NCI-H460 (cell line): ENCODE measurements around the gene COLEC12. TPM values are rescaled to one million over a fixed set of nuclear protein-coding genes. Genes with fewer than 3 reads are reported as not detected.

Experiments
- DNase-seq: peaks from one replicate; pipeline ENCODE4 v3.0.0-alpha.2; 2016; ENCODE audit warnings: low read depth; ENCODE audit errors: extremely low read depth
- total RNA-seq: library from RNA; depleted of rRNA; stranded (reverse); fragments of >200 nt; shearing (Covaris generic); gene quantifications from 2 replicates; pipeline ENCODE4 v1.2.3, GENCODE V29; 2014

COLEC12 gene
- total RNA-seq, 1 experiment from 2014 or later = 0.05 TPM

DNA sequence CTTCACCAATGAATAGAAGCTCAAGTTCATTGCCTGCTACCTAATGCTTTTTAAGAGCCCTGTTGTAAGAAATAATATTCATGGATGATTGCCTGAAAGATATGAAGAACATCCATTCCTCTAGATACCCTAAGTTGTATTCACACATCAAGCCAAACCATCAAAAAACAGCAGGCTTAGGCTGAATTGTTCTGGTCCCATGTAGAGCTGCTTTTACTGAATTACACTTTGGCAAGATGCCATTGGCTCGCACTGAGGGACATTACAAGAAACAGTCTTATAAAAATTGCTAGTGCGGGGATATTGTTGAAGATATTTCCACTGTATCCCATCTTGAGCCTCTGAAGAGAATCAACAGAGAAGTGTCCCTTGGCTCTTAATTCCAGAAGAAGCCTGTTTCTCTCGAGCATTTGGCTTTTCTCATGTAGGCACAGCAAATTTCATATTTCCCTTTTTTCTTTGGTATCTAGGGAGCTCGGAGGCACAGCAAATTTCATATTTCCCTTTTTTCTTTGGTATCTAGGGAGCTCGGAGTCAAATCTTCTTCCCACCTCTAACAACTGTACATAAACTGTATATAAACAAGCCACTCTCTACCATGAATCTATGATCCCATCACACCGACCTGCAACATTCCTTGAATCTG is 107.5 kb downstream of the COLEC12 start:
- no peak for DNase-seq

DNA sequence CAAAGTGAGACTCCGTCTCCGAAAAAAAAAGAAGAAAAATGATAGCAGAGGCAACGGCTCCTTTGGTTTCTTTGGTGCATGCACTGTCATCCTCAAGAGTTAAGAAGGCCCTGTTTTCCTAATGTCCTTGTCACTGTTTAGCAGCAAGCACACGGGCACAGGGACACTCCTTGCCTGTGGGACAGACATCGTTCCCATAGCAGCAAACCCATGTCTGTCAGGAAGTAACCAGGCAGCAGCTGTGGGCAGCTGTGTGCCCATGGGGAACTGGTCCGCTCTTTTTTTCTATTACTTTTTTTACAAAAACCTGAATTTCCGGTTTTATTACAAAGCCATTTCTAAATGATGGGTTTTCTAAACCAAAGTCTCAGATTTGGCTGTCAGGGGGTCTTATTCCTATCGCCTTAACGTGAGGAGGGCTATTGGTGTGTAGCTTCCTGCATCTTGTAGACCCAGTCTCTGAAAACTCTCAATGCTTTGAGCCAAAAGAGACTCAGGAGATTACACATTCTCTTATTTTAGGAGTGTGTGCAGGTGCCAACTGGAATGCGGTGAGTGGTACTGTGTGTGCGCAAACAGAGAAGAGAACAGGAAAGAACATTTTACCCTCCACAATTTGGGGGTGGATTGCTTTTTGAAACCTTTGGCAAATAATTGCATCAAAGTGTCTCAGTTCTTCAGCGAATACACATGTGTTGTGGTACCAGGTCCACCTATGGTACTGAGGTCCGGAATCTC is 109.6 kb downstream of the COLEC12 start:
- DNase-seq = no peak

DNA sequence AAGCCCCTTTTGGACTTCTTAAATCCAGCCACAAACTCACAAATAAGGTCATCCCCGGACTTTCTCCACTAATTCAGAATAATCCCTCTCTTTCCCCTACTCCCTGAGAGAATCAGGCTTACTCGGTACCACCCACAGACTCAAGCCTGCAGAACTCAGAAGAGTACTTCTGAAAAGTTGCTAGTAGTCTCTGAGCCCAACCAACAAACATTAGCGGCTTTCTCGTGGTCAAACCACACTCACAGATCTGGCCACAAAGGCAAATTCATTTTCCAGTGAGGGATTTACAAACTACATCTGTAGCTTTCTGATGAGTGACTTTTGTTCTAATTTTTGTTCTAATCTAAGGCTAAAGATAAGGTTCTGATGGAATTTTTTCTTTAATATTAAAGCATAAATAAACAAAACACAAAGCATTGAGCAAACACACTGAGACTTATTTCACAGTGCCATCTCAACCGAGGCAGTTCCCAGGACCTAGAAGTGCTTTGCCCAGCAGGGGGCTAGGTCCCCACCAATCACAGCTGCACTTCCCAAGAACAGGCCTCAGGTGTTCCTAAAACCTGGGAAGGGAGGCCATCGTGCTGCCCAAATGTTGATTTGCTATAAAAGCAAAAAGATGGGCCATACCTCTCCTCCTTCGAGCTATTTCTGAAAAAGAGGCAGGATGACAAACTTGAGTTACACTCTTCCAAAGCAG is 110.7 kb downstream of the COLEC12 start:
- DNase-seq = no peak

DNA sequence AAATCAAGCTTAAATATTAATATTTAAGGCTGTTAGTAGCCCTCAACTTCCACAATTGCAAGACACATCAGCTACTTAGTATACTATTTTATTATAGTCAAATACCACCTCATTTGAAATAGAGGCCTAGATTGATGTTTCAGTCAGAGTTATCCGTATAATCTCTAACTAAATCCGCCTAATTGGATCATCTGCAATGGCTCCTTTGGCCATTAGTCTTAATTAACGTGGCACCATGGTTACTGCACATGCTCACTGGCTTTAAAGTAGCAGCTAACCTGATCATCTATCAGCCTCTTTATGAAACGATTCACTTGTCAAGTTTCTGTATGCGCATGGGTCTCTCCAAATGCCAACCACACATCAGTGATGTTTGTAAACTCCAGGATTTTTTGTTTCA is 112.3 kb downstream of the COLEC12 start:
- DNase-seq = no peak

DNA sequence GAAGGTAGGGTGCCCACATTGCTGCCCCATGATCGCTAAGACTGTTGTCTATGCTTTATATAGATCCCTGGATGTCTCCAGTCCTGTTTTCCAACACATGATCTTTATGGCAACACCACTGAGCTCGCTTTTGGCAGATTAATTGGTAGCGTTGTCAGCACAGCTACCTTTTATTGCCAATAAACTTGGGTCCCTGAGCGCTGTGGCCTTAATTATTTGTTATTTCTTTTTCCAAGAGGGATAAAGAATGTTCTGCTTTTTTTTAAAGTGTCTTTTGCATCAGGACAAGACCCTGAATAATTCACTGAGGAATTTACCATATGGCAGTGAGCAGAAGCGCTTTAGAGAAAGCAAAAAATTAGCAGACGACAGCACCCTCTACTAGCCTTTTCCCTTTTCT is 113.5 kb downstream of the COLEC12 start:
- no peak for DNase-seq

DNA sequence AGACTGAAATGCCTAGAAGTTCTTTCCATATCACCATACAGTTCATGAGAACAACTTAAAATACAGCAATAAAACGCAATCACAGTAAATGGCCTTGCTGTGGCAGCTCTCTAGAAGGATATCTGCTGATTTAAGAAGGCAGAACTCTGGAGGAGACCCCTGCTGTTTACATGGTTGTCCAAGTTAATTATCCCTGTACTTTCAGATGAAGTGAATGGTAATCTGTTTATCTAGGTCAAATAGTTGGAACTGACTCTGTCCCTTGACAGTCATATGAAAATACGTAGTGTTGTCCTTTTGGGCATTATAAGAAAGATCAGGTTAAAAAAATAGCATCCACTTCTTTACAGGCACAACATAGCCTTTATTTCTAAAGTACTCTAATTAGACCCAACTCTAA is 115.6 kb downstream of the COLEC12 start:
- DNase-seq = no peak

DNA sequence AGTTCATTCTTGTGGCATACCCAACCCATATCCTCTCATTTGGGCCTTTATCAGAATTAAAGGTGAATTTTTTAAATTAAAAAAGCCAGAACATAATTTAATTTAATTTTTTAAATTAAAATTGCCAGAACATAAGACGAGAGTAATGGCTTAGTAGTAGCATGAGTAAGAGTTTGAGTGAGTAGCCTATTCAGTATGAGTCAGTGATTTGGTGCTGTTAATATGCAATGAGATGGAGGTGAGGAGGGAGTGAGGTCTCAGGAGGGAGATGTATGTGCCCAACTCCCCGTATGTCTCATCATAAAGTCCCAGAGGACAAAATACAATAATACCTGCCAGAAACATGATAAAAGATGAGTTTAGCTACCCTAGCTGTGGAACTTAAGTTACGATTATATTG is 117.4 kb downstream of the COLEC12 start:
- DNase-seq = no peak

DNA sequence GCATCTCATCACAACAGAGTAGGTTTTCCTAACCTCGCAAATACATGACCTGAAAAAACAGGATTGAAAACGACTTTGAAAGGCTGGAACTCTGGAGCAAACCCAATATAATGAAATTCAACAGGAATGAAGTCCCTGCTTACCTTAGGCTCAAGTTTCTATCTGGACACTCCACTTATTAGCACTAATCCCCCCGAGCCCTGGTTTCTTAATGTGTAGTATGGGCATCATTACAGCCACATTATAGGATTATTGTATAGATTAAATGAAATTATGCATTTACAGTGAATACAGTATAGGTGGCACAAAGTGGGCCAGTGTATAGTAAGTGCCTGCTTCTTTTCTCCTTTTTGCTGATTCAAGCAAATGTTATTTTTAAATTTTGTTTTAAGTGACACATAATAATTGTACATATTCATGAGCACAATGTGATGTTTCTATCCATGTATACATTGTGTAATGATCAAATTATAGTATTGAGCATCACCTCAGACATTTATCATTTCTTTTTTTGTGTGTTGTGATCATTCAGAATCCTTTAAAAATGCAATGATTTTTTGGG is 118.0 kb downstream of the COLEC12 start:
- no peak for DNase-seq

DNA sequence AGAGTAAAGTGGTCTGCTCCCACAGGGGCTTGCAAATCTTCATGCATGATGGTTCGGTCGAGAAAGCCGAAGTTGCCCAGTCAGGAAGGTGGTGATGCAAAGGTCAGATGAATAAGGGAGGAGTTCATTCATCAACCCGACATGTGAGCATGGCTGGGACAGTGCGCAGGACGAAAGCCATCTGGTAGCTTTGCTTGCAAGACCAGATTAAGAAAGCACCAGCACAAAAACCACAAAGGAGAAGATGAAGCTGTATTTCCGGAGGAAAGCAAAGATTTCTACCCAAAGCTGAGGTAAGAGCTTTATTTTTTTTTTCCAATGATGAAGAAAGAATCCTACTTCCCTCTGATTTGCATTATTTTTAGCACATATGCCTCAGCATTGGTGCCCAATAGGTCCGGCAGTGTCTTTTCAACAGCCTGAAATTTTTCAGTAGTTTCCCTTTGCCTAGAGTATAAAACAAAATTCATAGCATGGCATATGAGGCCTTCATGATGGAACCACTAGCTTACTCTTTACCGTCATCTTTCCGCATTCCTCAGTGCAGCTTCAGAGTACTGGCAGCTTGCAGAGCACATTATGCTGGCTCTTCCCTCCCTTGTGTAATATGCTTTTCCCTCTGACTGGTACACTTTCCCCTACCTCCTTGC is 120.7 kb downstream of the COLEC12 start:
- DNase-seq = no peak

DNA sequence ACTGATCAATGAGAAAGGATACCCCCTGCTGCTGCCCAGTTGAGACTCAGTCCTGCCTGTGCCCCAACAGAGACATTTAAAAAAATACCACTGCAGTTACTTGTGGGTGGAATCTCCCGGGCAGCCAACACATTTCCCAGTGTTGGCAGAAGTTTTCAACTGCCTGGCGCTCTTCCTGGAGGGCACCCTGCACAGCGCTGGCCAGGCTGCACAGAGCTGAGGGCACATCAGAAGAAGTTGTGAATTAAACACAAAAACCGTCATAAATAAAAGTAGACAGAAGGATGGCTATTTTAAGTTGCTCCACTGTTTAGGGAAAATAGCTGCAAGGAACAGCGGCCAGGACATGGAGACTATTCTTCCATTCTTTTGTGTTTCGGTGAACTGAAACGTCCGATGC is 122.4 kb downstream of the COLEC12 start:
- DNase-seq = no peak

DNA sequence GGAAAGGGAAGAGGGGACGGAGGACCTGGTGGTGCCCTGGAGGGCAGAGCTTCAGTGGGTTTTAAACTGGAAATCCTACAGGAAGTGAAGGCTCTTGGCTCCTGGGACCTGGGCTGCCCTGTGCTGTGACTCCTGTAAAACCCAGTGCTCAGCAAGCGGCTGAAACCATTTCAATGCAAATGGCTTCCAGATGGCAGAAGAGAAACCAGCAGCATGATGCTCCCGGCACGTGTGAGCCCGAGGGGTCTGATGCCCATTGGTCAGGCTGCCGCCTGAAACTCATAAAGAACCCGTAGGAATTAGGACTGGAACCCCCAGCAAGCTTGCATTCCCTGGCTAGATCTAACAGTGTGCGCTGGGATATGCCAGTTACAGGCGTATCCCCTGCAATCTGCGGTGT is 123.4 kb downstream of the COLEC12 start:
- DNase-seq = no peak

DNA sequence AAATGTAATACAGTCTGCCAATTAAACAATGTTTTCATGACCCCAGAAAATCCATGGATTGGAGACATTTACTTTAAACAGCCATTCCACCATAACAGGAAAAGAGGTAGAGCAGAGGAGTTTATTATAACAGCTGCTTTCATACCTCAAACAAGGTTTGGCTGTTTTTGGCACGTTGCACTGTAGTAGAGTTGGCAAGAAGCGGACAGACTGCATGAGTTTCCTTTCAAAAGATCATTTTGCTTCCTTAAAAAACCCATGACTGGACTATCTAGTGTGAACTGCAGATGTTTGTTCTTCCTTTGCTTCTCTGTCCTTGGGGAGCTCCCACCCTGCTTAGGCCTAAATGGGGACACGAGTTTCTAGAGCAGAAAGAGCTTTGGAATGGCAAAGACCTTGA is 124.2 kb downstream of the COLEC12 start:
- DNase-seq = no peak

DNA sequence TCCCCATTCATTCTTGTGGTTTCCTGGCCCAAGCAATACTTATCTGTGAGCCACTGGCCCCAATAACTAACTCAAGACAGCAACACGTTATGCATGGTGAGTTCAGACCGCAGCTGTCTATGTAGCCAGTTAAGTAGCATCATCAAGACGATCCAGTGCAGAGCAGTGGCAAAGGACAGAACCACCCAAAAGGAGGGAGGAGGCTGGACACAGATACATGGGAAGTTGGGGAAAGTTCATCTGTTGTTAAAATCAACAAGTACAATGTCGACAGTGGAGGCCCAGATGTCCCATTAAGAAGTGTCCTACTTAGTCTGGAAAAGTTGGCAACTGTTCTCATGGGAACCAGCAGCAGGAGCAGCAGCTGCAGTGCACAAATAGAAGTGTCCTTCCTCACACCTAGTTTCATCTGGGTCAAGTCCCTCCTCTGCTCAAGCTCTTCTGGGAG is 125.8 kb downstream of the COLEC12 start:
- no peak for DNase-seq

DNA sequence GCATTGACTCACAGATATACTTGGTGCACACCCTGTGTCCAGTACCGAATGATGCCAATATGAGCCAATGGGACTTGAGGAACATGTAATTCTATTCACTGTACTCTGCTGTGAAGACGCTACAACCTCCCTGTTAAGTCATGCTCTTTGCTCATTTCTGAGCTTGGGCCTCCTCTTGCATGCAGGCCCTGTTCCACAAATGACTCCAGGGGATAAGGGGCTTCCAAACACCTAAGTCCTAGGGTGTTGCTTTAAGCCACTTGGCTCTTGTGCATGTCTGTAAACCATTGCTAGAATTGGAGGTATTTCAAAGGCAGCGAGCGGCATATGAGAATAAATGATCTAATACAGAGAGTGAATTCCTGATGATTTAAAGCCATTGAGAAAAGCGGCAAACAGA is 126.7 kb downstream of the COLEC12 start:
- DNase-seq = no peak

DNA sequence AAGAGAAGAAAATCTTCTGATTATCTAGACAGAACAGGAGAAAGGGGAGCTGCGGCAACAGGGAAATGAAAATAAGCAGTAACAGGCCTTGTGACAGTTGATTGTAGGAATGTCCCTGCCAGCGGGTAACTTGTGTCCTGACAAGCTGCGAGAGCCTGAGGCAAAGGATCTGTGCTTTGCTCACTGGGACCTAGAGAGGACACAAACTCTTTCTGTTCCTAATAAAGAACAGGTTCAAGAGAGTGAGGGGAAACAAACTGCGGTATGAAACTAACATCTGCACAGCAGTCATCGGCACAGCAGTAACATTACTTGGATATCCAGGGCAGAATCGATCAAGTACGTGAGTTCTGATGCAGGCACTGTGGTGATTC is 128.9 kb downstream of the COLEC12 start:
- DNase-seq = no peak

DNA sequence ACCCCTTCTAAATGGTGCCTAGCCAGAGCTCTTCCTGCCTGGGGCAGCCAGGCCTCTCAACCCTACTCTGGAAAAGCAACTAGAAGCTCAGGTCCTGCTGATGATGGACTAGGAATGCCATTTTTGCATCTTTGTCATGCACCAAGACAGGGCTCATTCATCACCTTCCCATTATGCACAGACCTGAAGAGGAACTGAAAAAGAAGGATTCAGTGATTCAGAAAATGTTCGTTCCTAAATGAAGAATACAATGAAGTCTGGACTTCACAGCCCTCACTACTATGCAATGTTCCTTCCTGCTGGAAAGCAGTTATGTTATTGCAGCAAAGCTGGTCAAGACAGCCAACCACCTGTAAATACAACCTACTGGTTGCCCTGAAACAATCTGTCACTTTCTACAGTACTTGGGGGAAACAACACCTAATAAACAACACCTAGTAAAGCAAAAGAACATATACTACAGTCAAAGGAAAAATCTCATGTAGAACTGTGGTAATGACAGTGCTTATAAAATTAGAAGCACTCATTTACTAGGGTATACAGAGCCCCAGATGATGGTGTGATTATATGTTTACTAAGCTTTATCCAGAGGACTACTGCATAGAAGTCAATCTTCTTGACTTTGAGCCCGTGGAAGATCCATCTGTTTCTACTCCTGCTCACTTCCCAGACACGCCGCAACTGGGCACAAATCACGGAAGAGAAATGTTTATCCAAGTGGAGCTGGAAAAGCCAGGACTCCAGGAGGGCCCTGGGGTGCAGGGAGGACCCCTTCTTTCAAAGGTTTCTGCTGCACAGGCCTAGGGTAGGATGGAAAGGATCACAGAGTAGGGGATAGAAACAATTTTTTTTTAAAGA is 129.5 kb downstream of the COLEC12 start:
- no peak for DNase-seq

DNA sequence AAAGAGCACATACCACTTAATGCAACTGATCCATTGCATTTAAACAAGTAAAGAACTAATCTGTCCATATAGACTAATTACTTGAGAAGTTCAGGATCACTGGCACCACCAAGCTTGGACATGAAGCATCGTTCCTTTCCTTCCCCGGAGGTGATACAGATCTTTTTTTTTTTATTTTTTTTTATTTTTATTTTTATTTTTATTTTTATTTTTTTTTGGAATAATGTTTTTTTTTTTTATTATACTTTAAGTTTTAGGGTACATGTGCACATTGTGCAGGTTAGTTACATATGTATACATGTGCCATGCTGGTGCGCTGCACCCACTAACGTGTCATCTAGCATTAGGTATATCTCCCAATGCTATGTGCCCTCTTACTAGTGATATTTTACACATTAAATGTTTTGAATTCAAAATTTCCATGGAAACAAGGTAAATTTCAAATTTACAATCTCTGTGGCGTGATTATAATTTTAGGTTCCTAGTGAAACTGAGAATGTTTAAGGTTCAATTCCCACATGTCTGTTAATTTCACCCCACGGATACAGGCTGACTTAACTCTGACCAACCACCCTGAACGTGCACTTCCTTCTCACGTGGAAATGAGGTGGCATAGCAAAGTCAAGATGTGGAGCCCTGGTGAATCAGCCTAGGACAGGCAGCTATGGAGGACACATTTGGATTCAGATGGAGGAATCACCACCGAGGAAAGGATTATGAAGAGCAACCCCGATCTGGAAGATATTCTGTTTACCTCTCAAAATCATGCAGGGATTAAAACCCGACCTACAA is 131.1 kb downstream of the COLEC12 start:
- no peak for DNase-seq

DNA sequence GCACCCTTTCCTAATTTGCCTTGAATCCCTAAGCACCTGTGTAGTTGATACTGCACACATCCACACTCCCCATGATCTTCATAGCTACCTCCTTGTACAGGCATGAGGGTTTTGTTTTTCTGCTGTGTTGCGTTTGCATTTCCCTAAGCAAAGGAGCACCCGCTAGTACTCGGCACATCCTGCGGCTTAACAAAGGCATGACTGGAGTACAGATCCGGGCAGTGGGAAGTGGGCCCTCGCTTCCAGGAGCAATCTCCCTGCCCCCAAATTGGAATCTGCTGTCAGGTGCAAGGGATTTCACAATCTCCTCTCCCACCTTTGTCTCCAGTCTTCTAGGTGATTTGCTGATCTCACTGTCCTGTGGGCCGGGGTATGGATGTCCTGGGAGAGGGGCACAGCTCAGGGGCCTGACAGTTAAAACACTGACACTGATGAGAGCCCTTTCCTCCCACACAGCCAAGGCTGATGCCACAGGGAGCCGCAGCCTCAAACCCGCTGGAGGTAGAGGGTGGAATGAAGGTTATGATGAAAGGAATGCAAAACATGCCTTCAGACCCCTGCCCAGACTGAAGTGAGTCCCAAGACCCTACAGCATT is 133.9 kb downstream of the COLEC12 start:
- DNase-seq = no peak

DNA sequence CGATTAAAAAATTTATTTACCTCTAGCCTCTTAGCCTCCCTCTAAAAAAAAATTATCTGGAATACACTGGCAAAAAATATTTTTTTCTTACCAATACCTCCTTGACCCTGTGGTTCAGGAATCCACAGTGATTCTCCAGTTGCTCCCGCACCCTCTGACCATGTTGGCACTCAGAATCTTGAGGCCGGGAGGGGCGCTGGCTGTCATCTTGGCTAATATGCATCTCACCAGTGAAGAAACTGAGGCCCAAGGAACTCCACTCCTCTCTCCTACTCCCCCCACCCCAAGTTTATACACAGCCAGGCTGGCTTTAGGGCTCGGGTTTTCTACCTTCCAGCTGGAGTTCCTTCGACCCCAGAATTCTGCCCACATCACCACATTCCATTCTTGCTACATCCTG is 134.8 kb downstream of the COLEC12 start:
- no peak for DNase-seq
